ENCODE results near the gene CCKAR. TPM values are rescaled to one million over a fixed set of nuclear protein-coding genes. Genes with fewer than 3 reads are reported as not detected.

CCKAR gene
- total and polyA plus RNA-seq, 2 of the 8 experiments (the other 6 are each of a cell fraction or from before 2014, with no cell fraction given), result not detected

GRCh38 chr4:26454961-26455360, 35.3 kb downstream of the CCKAR start (continued):
- TF ChIP-seq RXRA (IDR thresholded peaks at IDR 0.05; ENCODE audit: insufficient read depth, low read depth, low read length) (no peak), ASH2L (IDR thresholded peaks at IDR 0.05; ENCODE audit: low read length) (no peak)
